Measurements from ENCODE around the gene THRSP. TPM values are rescaled to one million over a fixed set of nuclear protein-coding genes. Genes with fewer than 3 reads are reported as not detected.

Gene THRSP
- total RNA-seq, 1 donor from 2014 or later = not detected

- H3K4me3 Mint-ChIP-seq (ENCODE audit: unreplicated experiment) = peak overlapping the region; percentile 65
- peak; percentile 100 for TF ChIP-seq CTCF (IDR thresholded peaks at IDR 0.05)
- H3K9me3 Mint-ChIP-seq (ENCODE audit: unreplicated experiment) = no peaks in the 10 kb centered on the region
- H3K27ac Mint-ChIP-seq (ENCODE audit: unreplicated experiment) = peak overlapping the region; percentile 71
- H3K27me3 Mint-ChIP-seq (ENCODE audit: unreplicated experiment) = no peaks in the 10 kb centered on the region
- peaks cover 24% of the 10 kb centered on the region for H3K4me1 Mint-ChIP-seq (ENCODE audit: unreplicated experiment)
- H3K36me3 Mint-ChIP-seq (ENCODE audit: unreplicated experiment) = no peaks in the 10 kb centered on the region
- DNase-seq (ENCODE audit: extremely low spot score, unreplicated experiment) = peak; percentile 95
Measured at GRCh38 chr11:78045851-78046485, 17.7 kb upstream of the THRSP start.

GRCh38 chr11:78046486-78046854, 17.2 kb upstream of the THRSP start:
- TF ChIP-seq CTCF (IDR thresholded peaks at IDR 0.05) = peak; percentile 4
- no peak overlapping the region for H3K27ac Mint-ChIP-seq (ENCODE audit: unreplicated experiment)
- no peaks in the 10 kb centered on the region for H3K9me3 Mint-ChIP-seq (ENCODE audit: unreplicated experiment)

GRCh38 chr11:78048561-78048960, 15.1 kb upstream of the THRSP start:
- Mint-ChIP-seq H3K4me3 (ENCODE audit: unreplicated experiment) (no peak overlapping the region), H3K9me3 (ENCODE audit: unreplicated experiment) (no peaks in the 10 kb centered on the region), H3K36me3 (ENCODE audit: unreplicated experiment) (no peaks in the 10 kb centered on the region), H3K27me3 (ENCODE audit: unreplicated experiment) (no peaks in the 10 kb centered on the region), H3K27ac (ENCODE audit: unreplicated experiment) (no peak overlapping the region), H3K4me1 (ENCODE audit: unreplicated experiment) (peaks cover 22% of the 10 kb centered on the region)
- no peak for DNase-seq (ENCODE audit: extremely low spot score, unreplicated experiment)
- TF ChIP-seq CTCF (IDR thresholded peaks at IDR 0.05) = no peak

More at GRCh38 chr11:78046486-78046854, 17.2 kb upstream of the THRSP start:
- peaks cover 24% of the 10 kb centered on the region for H3K4me1 Mint-ChIP-seq (ENCODE audit: unreplicated experiment)
- no peak overlapping the region for H3K4me3 Mint-ChIP-seq (ENCODE audit: unreplicated experiment)
- H3K27me3 Mint-ChIP-seq (ENCODE audit: unreplicated experiment) = no peaks in the 10 kb centered on the region
- no peaks in the 10 kb centered on the region for H3K36me3 Mint-ChIP-seq (ENCODE audit: unreplicated experiment)
- DNase-seq (ENCODE audit: extremely low spot score, unreplicated experiment) = no peak

- TF ChIP-seq CTCF (IDR thresholded peaks at IDR 0.05) = no peak
- H3K27me3 Mint-ChIP-seq (ENCODE audit: unreplicated experiment) = no peaks in the 10 kb centered on the region
- no peak overlapping the region for H3K4me3 Mint-ChIP-seq (ENCODE audit: unreplicated experiment)
- no peaks in the 10 kb centered on the region for H3K9me3 Mint-ChIP-seq (ENCODE audit: unreplicated experiment)
- H3K4me1 Mint-ChIP-seq (ENCODE audit: unreplicated experiment) = peaks cover 22% of the 10 kb centered on the region
- H3K36me3 Mint-ChIP-seq (ENCODE audit: unreplicated experiment) = no peaks in the 10 kb centered on the region
- no peak overlapping the region for H3K27ac Mint-ChIP-seq (ENCODE audit: unreplicated experiment)
- no peak for DNase-seq (ENCODE audit: extremely low spot score, unreplicated experiment)
Measured at GRCh38 chr11:78049348-78049747, 14.3 kb upstream of the THRSP start.

- no peak overlapping the region for H3K4me3 Mint-ChIP-seq (ENCODE audit: unreplicated experiment)
- H3K36me3 Mint-ChIP-seq (ENCODE audit: unreplicated experiment) = no peaks in the 10 kb centered on the region
- no peaks in the 10 kb centered on the region for H3K9me3 Mint-ChIP-seq (ENCODE audit: unreplicated experiment)
- H3K27me3 Mint-ChIP-seq (ENCODE audit: unreplicated experiment) = no peaks in the 10 kb centered on the region
- H3K4me1 Mint-ChIP-seq (ENCODE audit: unreplicated experiment) = peaks cover 14% of the 10 kb centered on the region
- peak overlapping the region; percentile 69 for H3K27ac Mint-ChIP-seq (ENCODE audit: unreplicated experiment)
- TF ChIP-seq CTCF (IDR thresholded peaks at IDR 0.05) = no peak
- DNase-seq (ENCODE audit: extremely low spot score, unreplicated experiment) = no peak
Measured at GRCh38 chr11:78050964-78051831, 12.5 kb upstream of the THRSP start.

All from osteocyte (in vitro differentiated cells).